ENCODE results near the gene PPP1R26.

The PPP1R26 gene

DNA sequence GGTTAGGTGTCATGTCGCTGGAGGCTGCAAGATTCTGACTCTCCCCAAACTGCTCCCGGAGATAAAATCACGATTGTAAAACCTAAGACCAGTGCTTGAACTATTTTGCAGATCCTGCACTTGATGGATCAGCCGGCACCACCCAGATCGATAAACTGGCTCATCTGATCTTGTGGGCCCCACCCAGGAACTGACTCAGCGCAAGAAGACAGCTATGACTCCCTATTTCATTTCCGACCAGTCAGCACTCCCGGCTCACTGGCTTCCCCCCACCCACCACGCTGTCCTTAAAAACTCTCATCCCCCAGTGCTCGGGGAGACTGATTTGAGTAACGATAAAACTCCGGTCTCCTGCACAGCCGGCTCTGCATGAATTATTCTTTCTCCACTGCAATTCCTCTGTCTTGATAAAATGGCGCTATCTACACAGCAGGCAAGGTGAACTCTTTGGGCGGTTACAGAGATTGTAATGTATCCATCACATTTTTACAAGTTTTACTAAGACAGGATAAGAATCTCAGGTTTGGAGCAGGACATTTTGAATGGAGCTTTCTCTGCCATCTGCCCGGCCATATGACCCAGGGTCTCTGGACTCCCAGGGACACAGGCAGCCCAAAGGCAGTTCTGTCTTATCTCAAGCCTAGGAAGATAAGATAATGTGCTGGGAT, 10.6 kb upstream of the PPP1R26 start:
- DNase-seq = peak; percentile 65

DNA sequence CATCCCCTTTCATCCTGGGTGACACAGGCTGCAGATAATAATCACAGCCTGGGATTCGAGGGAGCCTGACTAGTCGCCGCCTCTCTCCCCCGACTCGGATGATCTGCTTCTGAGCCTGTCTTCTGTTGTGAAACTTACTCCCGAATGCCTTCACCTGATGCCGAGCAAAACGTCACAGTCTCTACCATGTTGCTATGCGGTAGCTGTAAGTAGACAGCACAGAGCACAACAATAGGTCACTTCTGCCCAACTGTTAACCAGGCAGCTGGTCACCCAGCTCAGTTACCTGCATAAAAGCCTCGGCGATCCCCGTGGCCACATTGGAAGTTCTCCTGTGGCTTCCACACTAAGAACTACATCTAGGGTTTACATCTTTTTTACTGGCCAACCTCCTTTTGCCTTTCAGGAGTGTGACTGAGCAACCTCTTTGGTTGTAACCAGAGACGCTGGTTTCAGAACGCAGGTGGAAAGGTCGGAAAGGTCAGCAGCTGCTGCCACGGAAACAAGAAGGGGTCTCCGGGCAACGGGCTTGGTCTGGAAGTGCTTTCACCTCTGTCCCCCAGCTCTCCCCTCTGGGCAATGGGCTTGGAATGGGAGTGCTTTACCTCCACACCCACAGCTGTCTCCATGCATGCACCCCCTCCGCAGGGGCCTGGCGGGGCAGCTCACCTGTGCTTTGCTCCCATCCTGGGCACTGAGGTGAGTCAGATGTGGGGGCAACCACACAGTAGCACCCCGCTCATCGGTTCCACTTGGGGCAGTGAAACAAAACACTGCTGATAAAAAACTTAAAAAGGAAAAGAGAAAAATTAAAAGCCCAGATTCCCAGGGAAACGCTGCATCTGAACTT, 7.6 kb upstream of the PPP1R26 start:
- no peak for DNase-seq

DNA sequence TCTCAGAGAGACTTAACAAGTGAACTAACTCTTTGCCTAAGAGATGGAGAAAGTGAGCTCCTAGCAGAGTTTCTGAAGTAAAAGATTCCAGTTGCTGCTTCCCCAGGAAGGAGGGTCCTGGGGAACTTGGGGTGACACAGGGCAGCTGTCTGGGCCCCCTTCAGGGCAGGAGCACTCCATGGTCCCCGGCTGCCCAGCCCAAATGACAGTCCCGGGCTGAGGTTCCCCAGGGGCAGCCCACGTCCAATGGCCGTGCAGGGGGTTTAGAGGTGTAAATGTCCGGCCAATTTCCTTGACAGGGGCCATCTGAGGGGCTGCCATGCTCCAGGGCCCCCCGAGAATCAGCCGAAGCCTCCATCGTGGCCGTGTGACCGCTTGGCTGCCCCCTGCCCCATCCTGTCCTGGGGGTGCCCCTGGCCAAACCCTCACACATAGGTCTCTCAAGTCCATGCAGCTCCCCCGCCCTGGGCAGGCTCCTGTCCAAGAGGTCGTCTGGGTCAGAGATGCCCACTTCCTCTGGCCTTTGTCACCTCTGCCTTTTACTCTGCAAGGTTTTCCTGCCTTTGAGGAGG, 5.5 kb upstream of the PPP1R26 start:
- DNase-seq = no peak

- DNase-seq = peak; percentile 16
Observed at GRCh38 chr9:135474915-135475314, 4.7 kb upstream of the PPP1R26 start.

DNA sequence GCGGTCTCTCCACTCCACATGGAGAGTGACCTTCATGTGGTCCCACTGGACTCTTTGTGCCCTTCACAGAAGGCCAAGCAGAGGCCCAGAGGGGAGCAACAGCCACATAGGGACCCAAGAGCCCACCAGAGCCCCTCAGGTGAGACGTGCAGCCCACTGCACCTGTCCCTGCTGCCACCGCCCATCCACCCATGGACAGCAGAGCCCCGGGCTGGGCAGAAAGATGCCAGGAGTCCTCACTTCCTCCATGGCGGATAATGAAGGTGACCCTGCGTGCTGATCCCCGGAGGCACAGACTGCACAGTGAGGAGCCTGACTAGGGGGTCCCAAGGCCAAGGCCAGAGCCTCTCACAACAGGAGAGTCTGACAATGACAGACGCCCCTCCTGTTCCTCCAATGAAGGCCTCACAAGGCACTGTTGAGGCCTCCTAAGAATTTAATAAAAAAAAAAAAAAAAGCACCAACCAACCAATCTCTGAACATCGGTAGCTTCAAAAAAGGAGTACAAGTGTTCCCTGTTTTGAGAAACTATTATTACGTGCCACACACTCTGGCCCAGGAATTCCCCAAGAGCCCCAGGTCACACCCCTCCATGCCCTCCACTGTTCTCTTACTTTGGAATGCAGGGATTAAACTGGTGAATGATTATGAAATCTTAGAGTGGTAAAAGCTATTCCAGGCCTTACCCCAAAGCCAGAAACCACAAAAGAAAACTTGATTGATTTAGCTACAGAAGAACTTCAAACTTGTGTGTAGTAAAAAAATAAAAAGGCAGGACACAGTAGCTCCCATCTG, 2.8 kb upstream of the PPP1R26 start:
- DNase-seq = no peak

DNA sequence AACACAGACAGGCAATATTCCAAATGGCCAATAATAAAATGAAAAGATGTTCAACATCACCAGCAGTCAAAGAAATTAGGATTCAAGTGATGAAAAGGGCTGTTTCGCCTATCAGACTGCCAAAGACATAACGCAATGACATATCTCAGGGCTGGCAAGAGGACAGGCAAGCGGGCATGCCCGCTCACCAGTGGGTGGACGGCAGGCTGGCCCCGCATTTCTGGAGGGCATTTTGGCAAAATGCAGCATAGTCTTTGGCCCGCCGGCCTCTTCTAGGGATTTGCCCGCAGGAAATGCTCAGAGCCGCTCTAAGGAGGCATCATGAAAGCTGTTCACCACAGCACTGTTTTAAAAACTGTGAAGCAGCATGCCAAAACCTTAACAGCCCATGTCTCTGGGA, 1.4 kb upstream of the PPP1R26 start:
- no peak for DNase-seq

DNA sequence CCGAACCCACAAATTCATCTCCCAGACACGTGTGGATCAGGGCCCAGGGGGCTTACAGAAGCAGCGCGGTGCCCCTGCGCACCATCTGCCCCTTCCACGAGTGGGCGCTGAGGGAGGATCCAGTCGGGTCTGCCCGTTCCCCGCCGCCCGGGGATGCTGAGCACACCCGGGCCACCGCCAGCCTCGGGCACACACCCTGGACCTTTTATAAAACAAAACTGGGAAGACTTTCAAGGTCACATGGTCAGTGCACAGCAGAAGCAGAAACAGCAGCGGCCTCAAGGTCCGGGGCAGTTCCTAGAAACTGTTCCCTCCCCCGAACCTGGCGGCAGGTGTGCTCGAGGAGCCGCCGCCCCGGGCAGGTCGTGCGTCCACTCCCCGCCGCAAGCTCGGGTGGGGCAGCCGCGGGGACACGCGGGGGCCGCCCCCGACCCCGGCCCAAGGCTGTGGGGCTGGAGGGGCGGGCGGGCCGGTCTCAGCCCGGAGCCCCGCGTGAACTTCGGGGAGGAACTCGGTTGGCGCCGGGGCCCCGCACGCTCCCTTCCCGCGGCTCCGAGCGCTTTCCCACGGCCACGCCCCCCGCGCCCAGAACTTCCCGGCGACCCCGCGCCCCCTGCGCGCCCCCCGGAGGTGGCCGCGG, 633 bp upstream of the PPP1R26 start:
- peak; percentile 49 for DNase-seq

GRCh38 chr9:135480071-135480939, 723 bp downstream of the PPP1R26 start:
- DNase-seq = peak; percentile 39

DNA sequence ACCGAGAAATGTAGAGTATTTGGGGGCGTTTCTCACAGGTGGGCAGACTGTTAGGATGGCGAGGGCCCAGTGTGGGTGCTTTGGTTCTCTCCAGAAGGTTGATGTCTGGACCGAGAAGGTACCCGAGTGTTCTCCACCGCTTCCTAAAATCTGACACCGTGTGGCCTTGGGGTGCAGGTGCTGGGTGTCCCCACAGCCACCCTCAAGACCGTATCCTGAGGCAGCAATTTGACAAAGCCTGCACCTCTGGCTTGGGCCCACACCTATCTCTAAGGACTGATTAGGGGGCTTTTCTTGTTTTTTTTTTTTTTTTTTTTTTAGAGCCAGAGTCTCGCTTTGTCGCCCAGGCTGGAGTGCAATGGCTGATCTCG, 1.3 kb downstream of the PPP1R26 start:
- no peak for DNase-seq

- no peak for DNase-seq
Observed at GRCh38 chr9:135482015-135482754, 2.6 kb downstream of the PPP1R26 start.

DNA sequence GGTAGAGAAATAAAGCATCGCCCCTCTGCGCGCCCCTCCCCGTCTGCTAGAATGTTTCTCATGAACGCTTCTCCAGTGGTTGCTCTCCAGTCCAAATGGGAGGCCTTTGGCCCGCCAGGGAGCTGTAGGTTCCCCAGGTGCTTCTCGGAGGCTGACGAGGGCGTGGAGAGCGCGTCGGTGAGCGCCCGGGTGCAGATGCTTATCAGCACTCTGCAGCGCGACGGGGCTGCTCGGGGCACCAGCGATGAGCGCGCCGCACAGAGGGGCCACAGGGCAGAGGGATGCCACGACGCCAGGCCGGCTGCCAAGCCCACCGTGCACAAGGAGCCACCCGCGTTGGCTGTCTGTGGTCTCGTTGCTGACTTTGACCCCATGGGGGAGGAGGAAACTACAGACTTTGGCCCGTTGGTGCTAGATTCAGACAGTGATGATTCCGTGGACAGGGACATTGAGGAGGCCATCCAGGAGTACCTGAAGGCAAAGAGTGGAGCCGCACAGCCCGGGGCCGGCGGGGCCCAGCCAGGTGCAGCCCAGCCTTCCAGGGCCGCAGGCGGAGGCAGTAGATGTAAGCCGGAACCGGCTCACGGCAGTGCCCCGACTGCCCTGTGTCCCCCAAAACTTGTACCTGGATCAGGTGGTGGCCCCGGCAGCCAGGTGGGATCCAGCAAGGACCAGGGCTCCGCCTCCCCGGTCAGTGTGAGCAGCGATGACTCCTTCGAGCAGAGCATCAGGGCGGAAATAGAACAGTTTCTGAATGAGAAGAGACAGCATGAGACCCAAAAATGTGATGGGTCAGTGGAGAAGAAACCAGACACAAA, 5.1 kb downstream of the PPP1R26 start:
- no peak for DNase-seq

DNA sequence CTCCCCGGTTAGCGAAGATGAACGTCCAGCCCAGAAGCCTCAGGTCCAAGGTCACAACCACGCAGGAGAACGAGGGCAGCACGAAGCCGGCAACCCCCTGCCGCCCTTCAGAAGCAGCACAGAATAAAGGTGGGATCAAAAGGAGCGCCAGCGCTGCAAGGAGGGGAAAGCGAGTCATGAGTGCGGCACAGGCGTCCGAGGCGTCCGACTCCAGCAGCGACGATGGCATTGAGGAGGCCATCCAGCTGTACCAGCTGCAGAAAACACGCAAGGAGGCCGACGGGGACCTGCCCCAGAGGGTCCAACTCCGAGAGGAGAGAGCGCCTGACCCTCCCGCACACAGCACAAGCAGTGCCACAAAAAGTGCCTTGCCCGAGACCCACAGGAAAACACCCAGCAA, 5.8 kb downstream of the PPP1R26 start:
- no peak for DNase-seq

DNA sequence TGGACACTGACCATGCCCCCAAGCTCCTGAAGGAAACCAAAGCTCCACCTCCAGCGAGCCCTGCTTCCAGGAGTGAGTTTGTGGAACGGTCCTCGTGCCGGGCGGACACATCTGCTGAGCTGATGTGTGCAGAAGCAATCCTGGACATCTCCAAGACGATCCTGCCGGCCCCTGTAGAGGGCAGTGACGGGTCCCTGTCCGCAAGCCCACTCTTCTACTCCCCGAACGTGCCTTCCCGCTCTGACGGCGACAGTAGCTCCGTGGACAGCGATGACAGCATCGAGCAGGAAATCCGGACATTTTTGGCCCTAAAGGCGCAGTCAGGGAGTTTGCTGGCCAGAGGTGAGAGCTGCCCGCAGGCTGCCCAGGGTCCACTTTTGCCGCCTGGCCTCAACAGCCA, 6.2 kb downstream of the PPP1R26 start:
- no peak for DNase-seq

DNA sequence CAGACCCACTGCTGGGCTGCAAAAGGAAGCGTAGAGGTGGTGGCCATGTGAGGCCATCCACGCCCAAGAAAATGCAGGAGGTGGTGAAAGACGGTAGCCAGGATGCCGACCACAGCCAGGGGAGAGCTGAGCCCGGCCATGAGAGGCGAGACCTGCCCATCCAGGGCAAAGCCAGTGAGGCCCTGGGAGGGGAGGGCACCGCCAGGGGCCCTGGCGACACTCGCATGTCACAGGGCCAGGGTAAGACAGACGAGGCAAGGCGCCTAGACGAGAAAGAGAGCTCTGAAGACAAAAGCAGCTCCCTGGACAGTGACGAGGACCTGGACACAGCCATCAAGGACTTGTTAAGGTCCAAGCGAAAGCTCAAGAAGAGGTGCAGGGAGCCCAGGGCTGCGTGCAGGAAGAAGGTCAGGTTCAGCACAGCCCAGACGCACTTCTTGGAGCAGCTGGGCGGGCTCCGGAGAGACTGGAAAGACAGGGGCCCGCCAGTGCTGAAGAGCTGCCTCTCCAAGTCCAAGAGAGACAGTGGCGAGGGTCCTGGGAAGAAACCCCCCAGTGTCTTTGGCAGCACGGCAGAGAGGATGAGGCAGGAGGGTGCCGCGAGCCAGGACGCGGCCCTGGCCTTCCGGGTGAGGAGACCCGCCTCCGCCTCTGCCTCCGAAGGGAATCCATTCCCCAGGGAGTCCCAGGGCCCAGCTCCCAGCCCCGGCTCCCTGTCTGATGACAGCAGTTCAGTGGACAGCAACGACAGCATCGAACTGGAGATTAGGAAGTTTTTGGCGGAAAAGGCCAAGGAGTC, 6.9 kb downstream of the PPP1R26 start:
- no peak for DNase-seq

DNA sequence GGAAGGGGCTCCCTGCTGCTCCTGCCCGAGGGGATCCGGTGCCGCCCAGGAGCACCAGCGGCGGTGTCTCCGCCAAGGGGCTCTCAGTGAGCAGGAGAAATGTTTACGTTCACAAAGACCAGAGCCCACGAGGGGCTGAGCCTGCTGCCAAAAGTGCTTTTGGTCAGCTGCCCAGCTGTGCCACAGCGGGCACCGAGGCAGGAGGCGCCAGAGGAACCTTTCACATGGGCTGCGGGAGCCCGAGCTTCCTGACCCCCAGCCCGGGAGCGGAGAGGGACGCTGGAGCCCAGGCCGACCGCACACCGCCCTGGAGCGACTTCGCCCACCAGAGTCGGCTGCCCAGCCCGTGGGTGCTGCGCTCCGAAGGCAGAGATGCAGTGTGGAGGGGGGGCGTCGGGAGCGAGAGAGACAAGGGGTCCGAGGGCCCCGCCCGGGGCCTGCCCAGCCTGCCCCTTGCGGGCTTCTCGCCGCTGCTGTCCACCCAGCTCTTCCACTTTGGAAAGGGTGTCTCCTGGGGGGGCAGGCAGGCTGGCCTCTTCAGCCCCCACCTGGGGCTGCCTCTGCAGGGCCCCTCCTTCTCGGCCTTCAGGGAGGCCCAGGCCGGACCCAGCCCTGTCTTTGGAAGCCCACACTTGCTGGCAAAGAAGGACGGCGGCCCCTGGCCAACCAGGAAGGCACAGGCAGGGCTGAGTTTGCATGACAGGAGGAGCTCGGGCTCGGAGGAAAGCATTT, 7.9 kb downstream of the PPP1R26 start:
- no peak for DNase-seq

DNA sequence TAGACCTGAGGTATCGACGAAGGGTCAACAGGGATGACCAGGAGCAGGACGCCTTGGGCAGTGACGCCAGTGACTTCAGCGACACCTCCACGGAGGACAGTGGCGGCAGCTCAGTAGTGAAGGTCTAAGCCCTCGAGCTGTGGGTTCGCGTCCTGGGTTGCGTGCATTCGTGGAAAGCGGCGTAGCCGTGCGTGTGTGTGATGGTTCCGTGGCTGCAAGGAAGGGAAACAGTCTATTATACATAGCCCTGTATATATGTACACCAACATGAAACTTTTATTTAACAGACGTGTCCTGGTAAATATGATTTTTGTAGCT, 8.4 kb downstream of the PPP1R26 start:
- DNase-seq = no peak

DNA sequence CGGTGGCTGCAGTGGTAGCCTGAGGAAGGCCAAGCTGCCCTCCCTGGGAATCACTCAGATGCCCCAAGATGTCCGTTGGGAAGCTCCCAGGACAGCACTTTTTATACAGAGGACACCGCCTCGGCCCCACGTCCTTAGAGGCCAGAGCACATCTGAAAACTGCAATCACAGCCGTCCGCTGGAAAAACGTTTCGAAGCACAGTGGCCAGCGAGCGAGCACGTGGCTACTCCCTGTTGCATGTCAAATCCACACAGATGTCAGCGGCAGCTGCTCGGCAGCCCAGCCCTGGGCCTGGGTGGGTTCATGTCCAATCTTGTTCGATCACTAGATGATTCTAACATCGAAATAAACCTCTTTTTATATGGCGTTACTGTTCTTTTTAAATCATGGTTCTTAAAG, 8.9 kb downstream of the PPP1R26 start:
- no peak for DNase-seq

- DNase-seq = no peak
Observed at GRCh38 chr9:135489188-135489906, 9.8 kb downstream of the PPP1R26 start.
